BJ (cell line): ENCODE results near the gene ZNF823. TPM values are rescaled to one million over a fixed set of nuclear protein-coding genes. Genes with fewer than 3 reads are reported as not detected.

Experiments used
- CTCF ChIA-PET: fragments of 350-600 bp; formaldehyde crosslinking; extraction: SDS; loops from one replicate; lab custom pipeline; 2021; ENCODE audit warnings: antibody characterized with exemption, inconsistent platforms; lab: Yijun Ruan, JAX
- POLR2A ChIA-PET: fragments of 300-600 bp; sonication (Branson Sonifier 250); formaldehyde crosslinking; extraction: SDS; loops from one replicate; lab custom pipeline; 2021; ENCODE audit warnings: antibody characterized with exemption; lab: Charles Lee
- DNase-seq: peaks from one replicate; pipeline ENCODE4 v3.0.0-alpha.2; 2011; ENCODE audit warnings: low read depth
- H3K27me3 ChIP-seq: 2 replicates; pipeline ENCODE4 v1.6.0; 2011; ENCODE audit warnings: low read length; ENCODE audit not compliant: control insufficient read depth, insufficient read depth
- H3K36me3 ChIP-seq: 2 replicates; pipeline ENCODE4 v1.5.1; 2011; ENCODE audit warnings: low read length; ENCODE audit not compliant: control insufficient read depth, insufficient read depth
- H3K4me3 ChIP-seq: 2 replicates; pipeline ENCODE4 v1.5.1; 2011; ENCODE audit warnings: low read depth, mild to moderate bottlenecking, control low read depth, low read length
- polyA plus RNA-seq: library from polyadenylated mRNA; depleted of rRNA; stranded (reverse); fragments of >200 nt; gene quantifications from 2 replicates; pipeline ENCODE4 v1.2.3, GENCODE V29; 2011
- TF ChIP-seq, protein P1 (sequence below): IDR thresholded peaks from 2 replicates; pipeline ENCODE4 v1.5.1; 2011; ENCODE audit warnings: low read depth, mild to moderate bottlenecking, control low read depth, inconsistent platforms, low read length, moderate library complexity; ENCODE audit not compliant: insufficient read depth

The ZNF823 gene
- polyA plus RNA-seq, 1 experiment: 1.9 TPM

DNA sequence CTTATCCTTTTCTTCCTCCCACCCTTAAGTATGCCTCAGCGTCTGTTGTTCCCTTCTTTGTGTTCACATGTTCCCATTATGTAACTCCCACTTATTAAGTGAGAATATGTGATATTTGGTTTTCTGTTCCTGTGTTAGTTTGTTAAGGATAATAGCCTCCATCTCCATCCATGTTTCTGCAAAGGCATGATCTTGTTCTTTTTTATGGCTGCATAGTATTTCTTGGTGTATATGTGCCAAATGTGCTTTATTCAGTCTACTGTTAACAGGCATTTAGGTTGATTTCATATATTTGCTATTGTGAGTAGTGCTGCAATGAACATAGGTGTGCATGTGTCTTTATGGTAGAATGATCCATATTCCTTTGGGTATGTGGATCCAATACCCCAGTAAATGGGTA, 24.9 kb upstream of the ZNF823 start:
- Histone ChIP-seq H3K4me3 (no peak overlapping the region), H3K36me3 (no peaks in the 10 kb centered on the region), H3K27me3 (no peaks in the 10 kb centered on the region)
- TF ChIP-seq, protein P1, sequence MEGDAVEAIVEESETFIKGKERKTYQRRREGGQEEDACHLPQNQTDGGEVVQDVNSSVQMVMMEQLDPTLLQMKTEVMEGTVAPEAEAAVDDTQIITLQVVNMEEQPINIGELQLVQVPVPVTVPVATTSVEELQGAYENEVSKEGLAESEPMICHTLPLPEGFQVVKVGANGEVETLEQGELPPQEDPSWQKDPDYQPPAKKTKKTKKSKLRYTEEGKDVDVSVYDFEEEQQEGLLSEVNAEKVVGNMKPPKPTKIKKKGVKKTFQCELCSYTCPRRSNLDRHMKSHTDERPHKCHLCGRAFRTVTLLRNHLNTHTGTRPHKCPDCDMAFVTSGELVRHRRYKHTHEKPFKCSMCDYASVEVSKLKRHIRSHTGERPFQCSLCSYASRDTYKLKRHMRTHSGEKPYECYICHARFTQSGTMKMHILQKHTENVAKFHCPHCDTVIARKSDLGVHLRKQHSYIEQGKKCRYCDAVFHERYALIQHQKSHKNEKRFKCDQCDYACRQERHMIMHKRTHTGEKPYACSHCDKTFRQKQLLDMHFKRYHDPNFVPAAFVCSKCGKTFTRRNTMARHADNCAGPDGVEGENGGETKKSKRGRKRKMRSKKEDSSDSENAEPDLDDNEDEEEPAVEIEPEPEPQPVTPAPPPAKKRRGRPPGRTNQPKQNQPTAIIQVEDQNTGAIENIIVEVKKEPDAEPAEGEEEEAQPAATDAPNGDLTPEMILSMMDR: no peak
- ChIA-PET POLR2A (no interaction called here), CTCF (no interaction called here)
- DNase-seq: no peak

- Histone ChIP-seq H3K4me3 (no peak overlapping the region), H3K27me3 (no peaks in the 10 kb centered on the region), H3K36me3 (no peaks in the 10 kb centered on the region)
- TF ChIP-seq, protein P1: no peak
- CTCF ChIA-PET: no interaction called here
- POLR2A ChIA-PET: no interaction called here
- no peak for DNase-seq
Measured at GRCh38 chr19:11763117-11763516, 24.4 kb upstream of the ZNF823 start.

GRCh38 chr19:11759805-11760204, 21.1 kb upstream of the ZNF823 start:
- Histone ChIP-seq H3K36me3 (no peaks in the 10 kb centered on the region), H3K27me3 (no peaks in the 10 kb centered on the region), H3K4me3 (no peak overlapping the region)
- CTCF ChIA-PET: no interaction called here
- DNase-seq: no peak
- POLR2A ChIA-PET: no interaction called here
- TF ChIP-seq, protein P1: no peak

DNA sequence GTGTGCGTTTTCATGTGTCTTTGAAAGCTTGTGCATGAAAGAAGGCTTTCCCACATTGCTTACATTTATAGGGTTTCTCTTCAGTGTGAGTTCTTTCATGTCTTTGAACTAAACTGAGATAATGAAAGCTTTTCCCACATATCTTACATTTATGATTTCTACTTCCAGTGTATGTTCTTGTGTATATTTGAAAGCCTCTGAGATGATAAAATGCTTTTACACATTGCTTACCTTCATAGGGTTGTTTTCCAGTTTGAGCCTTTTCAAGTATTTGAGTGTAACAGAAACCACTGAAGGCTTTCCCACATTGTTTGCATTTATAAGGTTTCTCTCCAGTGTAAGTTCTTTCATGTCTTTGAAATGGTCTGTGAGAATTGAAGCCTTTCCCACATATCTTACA, 18.2 kb upstream of the ZNF823 start:
- no peak for DNase-seq
- POLR2A ChIA-PET: no interaction called here
- TF ChIP-seq, protein P1: no peak

DNA sequence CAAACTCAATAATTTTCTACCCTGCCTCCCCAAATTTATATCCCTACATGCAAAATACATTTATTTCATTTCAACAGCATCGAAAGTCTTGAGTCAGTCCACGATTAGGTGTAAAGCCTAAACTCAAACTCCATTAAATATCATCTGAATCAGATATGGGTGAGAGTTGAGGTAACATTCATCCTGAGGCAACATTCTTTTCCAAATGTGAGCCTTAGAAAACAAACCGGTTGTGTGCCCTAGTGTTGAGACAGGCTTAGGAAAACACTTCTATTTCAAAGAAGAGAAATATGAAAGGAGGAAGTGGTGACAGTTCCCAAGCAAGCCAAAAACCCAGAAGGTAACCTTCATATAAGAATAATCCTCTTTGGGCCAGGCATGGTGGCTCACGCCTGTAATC, 15.9 kb upstream of the ZNF823 start:
- TF ChIP-seq, protein P1: no peak
- no peaks in the 10 kb centered on the region for H3K27me3 ChIP-seq
- CTCF ChIA-PET: no interaction called here
- H3K36me3 ChIP-seq: no peaks in the 10 kb centered on the region
- DNase-seq: no peak
- H3K4me3 ChIP-seq: no peak overlapping the region
- POLR2A ChIA-PET: no interaction called here

More for the DNA sequence above, 18.2 kb upstream of the ZNF823 start:
- H3K27me3 ChIP-seq: no peaks in the 10 kb centered on the region
- no peak overlapping the region for H3K4me3 ChIP-seq
- CTCF ChIA-PET: interaction anchor here (0.6 kb wide), 1 partner anchor 202 kb away, joined by 4 read pairs; no protein-coding TSS in a partner anchor
- no peaks in the 10 kb centered on the region for H3K36me3 ChIP-seq
